ENCODE measurements around the gene SYT11. TPM values are rescaled to one million over a fixed set of nuclear protein-coding genes. Genes with fewer than 3 reads are reported as not detected.

Gene SYT11
- total and polyA plus RNA-seq, 9 of the 15 experiments (the other 6 are each of a cell fraction or from before 2014, with no cell fraction given), result 0.05 to 0.18 (median 0.11) TPM

DNA sequence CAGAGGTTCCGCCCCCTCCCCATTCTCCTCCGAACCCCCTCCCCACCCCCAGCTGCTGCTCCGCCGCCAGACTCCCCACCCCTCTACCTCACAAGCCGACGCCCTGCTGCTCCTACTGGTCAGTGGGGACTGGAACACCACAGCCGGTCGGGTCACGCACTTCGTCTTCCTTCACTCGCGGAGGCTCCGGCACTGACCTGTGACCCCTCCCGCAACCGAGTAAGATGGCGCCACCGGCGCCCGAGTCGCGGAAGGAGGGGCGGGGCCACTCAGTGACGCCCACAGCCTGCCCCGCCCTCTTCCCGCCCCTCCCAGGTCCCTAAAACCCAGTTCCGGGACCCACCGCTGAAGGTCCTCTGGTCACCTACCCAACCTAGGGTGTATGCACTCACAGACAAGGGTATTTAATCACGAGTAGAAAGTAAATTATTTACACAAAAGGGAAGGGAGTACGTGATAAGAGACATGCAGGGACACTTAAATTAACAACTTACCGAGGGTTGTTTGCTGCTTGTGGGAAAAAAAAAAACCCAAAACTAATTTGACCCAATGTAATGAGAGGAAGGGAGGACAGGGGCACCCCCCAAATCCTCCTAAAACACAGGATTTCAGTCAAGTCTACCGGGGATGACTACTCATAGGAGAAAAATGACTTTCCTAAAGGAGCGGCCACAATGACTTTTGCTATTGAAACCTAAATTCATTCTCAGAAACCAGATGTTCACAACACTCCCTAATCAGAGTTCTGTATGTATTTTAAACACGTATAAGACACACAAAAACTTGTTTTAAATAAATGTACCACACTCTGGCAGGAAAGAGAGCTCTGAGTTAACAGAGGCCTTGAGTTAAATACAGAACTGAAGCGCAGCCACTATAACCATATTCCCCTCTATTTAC lies 52.0 kb downstream of the SYT11 start, which contains the start of gene RIT1 (continued):
- TF ChIP-seq IRF9 (tag; IDR thresholded peaks at IDR 0.05) (no peak), HMG20B (CRISPR knock-in tag; IDR thresholded peaks at IDR 0.05) (no peak), EP300 (IDR thresholded peaks at IDR 0.05; ENCODE audit: low read length) (no peak), ZNF589 (CRISPR knock-in tag; IDR thresholded peaks at IDR 0.05; ENCODE audit: low read depth) (no peak), ZNF3 (CRISPR knock-in tag; IDR thresholded peaks at IDR 0.05) (no peak), TBP (optimal IDR thresholded peaks at IDR 0.05; ENCODE audit: low read depth, low read length) (no peak), BMI1 (IDR thresholded peaks at IDR 0.05; ENCODE audit: low read length) (no peak), THAP7 (CRISPR knock-in tag; IDR thresholded peaks at IDR 0.05) (no peak), TRIM28 (IDR thresholded peaks at IDR 0.05) (no peak), ZC3H4 (CRISPR knock-in tag; IDR thresholded peaks at IDR 0.05; ENCODE audit: borderline replicate concordance) (no peak), MBD2 (IDR thresholded peaks at IDR 0.05; ENCODE audit: borderline replicate concordance, low read depth) (no peak; the same call in 1 of the 2 replicates), GATA2 (CRISPR knock-in tag; IDR thresholded peaks at IDR 0.05) (no peak), ZBED1 (IDR thresholded peaks at IDR 0.05) (no peak), RBM22 (IDR thresholded peaks at IDR 0.05; ENCODE audit: low read depth, low read length, poor library complexity, severe bottlenecking) (peak; percentile 77), TARDBP (IDR thresholded peaks at IDR 0.05) (no peak), RAD51 (IDR thresholded peaks at IDR 0.05; ENCODE audit: borderline replicate concordance, low read depth) (no peak), ASH1L (IDR thresholded peaks at IDR 0.05; ENCODE audit: borderline replicate concordance, low read depth, partially characterized antibody) (no peak), EHMT2 (IDR thresholded peaks at IDR 0.05) (no peak), ZBTB9 (CRISPR knock-in tag; IDR thresholded peaks at IDR 0.05) (no peak), ETS2 (tag; IDR thresholded peaks at IDR 0.05; ENCODE audit: borderline replicate concordance, poor library complexity, severe bottlenecking) (no peak), ZNF263 (CRISPR knock-in tag; IDR thresholded peaks at IDR 0.05; ENCODE audit: borderline replicate concordance) (no peak), KLF6 (CRISPR knock-in tag; IDR thresholded peaks at IDR 0.05; ENCODE audit: borderline replicate concordance) (peak; percentile 25; the same call in 1 of the 2 replicates), NFIX (CRISPR knock-in tag; IDR thresholded peaks at IDR 0.05; ENCODE audit: low read depth) (no peak)
- TF ChIP-seq, protein P1, sequence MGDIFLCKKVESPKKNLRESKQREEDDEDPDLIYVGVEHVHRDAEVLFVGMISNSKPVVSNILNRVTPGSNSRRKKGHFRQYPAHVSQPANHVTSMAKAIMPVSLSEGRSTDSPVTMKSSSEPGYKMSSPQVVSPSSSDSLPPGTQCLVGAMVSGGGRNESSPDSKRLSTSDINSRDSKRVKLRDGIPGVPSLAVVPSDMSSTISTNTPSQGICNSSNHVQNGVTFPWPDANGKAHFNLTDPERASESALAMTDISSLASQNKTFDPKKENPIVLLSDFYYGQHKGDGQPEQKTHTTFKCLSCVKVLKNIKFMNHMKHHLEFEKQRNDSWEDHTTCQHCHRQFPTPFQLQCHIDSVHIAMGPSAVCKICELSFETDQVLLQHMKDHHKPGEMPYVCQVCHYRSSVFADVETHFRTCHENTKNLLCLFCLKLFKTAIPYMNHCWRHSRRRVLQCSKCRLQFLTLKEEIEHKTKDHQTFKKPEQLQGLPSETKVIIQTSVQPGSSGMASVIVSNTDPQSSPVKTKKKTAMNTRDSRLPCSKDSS (IDR thresholded peaks at IDR 0.05; ENCODE audit: low read depth, partially characterized antibody), result no peak
- TF ChIP-seq, protein P2, sequence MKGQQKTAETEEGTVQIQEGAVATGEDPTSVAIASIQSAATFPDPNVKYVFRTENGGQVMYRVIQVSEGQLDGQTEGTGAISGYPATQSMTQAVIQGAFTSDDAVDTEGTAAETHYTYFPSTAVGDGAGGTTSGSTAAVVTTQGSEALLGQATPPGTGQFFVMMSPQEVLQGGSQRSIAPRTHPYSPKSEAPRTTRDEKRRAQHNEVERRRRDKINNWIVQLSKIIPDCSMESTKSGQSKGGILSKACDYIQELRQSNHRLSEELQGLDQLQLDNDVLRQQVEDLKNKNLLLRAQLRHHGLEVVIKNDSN (CRISPR knock-in tag; IDR thresholded peaks at IDR 0.05), result no peak
